ENCODE measurements around the gene DDX52.

The DDX52 gene

DNA sequence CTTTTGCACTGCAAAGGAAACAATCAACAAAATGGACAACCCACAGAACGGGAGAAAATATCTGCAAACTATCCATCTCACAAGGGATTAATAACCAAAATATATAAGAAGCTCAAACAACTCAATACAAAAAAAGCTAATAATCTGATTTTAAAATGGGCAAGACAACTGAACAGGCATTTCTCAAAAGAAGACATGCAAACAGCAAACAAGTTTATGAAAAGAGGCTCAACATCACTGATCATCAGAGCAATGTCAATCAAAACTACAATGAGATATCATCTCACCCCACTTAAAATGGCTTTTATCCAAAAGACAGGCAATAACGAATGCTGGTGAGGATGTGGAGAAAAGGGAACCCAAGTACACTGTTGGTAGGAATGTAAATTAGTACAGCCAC is 68.8 kb downstream of the DDX52 start:
- no peak for DNase-seq

GRCh38 chr17:37571674-37572073 is 71.6 kb downstream of the DDX52 start:
- no peak for DNase-seq

DNA sequence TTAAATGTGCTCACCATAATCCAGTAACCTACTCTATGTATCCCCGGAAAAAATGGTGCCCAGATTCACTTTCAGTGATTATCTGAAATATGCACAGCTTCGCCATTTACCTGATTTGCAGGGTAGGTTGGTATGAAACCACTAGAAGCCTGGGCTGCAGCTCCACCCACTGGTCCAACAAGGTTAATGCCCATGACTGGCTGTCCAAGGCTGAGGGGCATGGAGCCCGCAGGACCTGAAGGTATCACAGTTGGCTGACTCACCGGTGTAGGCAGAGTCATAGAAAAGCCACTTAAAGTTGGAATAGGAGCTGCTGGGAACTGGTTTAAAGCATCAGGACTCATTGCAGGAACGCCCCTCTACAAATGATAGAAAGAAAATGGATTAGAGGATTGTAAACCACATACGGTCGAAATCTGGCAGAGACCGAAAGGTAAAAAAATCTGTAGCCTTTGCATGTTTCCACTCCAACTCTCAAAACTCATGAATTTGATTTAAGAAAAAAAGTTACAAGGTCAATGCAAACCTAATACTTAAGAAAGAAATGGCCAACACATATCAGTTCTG is 72.6 kb downstream of the DDX52 start:
- peak in 1 of 2 donors; percentile 4 for DNase-seq

GRCh38 chr17:37568350-37569053 is 74.7 kb downstream of the DDX52 start:
- no peak for DNase-seq

DNA sequence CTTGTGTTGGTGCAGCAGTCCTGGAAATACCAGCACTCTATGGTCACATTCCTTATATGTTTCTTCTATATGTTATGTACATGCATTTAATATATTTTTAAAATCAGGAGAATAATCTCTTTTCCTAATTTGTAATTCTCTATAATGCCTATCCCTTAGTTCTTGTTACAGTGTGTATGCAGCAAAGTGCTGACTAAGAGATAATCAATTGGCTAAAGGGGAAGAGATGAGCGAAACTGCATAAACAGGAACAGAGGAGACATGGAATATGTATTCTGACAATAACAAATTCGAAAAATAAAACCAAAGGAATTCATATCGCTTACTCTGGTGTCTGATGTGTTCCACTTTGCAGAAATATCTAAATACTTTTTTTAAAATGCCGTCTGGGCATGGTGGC is 75.7 kb downstream of the DDX52 start:
- DNase-seq, result no peak

DNA sequence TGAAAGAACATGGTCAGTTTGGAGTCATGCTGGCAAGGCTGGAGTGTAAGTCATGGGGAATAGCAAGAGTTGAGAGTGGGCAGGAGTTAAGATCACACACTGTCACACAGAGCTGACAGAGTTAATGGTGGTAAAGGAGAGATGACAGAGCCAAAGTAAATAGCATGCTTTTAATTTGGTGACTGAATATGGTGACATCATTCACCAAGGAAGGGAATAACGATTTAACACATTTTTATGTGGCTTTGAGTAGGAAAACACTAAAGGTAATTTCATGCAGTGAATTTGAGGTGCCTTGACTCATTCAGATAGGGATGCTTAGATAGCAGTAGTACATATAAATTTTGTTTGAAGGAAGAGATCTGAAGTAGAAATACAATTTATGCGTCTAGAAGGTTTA is 76.1 kb downstream of the DDX52 start:
- DNase-seq, result no peak

DNA sequence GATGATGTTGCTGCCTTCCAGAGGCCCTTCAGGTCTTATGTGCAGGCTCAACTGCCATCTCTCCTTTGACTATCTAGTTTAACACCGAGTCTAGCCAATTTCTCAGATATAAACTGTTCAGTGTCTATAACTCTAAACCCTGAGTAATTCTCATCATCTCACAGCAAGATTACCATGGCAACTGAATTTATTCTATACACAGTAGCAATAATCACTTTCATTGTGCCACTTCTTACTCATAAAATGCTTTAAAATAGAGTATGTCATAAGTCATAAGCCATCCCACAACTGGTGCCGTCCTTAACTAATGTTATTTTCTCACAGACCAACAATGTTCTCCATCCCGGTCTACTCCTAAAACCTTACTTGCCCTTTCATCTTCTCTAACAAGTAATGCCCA is 79.0 kb downstream of the DDX52 start:
- no peak for DNase-seq

DNA sequence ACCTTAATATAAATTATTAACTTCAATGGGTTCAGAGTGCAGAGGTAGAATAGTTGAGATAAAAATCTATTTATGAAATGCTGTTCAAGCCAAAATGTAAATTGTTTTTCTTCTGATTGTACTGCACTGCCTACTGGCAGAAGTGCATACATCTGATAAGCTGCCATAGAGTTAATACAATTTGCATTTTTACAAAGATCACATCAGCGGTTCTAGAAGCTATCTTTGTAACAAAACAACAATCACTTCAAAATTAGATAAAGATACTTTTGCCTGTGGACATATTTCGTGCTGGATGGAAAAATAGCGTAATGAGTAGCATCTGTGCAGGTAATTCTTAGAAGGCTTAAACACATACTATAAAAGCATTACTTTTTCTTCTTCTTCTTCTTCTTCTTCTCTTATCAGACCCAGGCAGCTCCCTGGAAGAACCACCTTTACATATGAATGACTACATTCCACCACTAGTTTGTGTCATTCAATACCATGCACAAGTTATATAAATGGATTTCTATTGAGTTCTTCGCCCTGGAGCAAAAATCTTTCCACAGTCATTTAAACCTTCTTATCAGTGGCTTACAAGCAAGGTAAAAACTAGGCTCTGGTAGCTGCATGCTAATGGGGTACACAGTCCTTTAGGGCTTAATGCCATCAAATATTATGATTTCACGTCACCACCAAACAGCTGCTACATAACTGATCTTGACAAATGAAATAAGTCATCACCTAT is 81.1 kb downstream of the DDX52 start:
- no peak for DNase-seq

Data from activated CD4-positive, alpha-beta T cell treated with anti-CD3 and anti-CD28 coated beads for 4 hours (primary cell).